ENCODE measurements around the gene PTPN11.

GRCh38 chr12:112446008-112446725 is 27.4 kb downstream of the PTPN11 start:
- no peak for TF ChIP-seq POLR2A (IDR thresholded peaks at IDR 0.05)
- no peak for TF ChIP-seq CTCF (IDR thresholded peaks at IDR 0.05)

Data from esophagus squamous epithelium (tissue), 4 donors.